Mammary epithelial cell (primary cell): Measurements from ENCODE around the gene ALPK1.

Experiments used
- EZH2 ChIP-seq: IDR thresholded peaks from 2 replicates; pipeline ENCODE4 v1.6.1; 2012; ENCODE audit warnings: low read length, inconsistent platforms, borderline replicate concordance
- TF ChIP-seq, protein P1 (sequence below), 2 donors: IDR thresholded peaks in 1 of 2; conservative IDR thresholded peaks in 1 of 2; 2 replicates each; pipeline ENCODE4 v1.5.1; 2011 to 2012; ENCODE audit warnings: inconsistent platforms in 2 of 2, low read length in 2 of 2, mild to moderate bottlenecking in 2 of 2, control low read depth in 1 of 2, low read depth in 1 of 2; ENCODE audit not compliant: insufficient read depth in 1 of 2; ENCODE audit errors: extremely low read depth in 1 of 2

DNA sequence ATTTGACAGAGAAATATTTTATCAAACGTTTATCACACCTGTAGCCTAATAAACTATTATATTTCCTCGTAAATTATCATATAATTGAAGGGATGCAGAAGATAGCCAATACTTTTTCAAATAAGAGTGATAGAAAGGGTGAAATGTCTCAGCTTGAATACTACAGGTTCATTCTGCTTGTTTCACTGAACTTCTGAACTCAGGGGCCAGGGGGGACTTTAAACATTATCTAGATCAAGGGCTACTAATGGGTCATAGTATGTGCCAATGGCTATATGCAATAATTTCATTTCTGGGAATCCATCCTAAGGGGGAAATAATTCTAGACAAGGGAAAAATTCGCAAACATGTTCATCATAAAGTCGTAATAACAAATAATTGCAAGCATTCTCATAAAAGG, 2.6 kb downstream of the ALPK1 start:
- TF ChIP-seq, protein P1, sequence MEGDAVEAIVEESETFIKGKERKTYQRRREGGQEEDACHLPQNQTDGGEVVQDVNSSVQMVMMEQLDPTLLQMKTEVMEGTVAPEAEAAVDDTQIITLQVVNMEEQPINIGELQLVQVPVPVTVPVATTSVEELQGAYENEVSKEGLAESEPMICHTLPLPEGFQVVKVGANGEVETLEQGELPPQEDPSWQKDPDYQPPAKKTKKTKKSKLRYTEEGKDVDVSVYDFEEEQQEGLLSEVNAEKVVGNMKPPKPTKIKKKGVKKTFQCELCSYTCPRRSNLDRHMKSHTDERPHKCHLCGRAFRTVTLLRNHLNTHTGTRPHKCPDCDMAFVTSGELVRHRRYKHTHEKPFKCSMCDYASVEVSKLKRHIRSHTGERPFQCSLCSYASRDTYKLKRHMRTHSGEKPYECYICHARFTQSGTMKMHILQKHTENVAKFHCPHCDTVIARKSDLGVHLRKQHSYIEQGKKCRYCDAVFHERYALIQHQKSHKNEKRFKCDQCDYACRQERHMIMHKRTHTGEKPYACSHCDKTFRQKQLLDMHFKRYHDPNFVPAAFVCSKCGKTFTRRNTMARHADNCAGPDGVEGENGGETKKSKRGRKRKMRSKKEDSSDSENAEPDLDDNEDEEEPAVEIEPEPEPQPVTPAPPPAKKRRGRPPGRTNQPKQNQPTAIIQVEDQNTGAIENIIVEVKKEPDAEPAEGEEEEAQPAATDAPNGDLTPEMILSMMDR (conservative IDR thresholded peaks at IDR 0.05 in 1 of 2, IDR thresholded peaks at IDR 0.05 in 1 of 2; ENCODE audit: extremely low read depth in 1 of 2, insufficient read depth in 1 of 2, low read depth in 1 of 2, low read length in 2 of 2): no peak
- TF ChIP-seq EZH2: no peak
